HepG2 (cell line): Measurements from ENCODE around the gene FAM20A. TPM values are rescaled to one million over a fixed set of nuclear protein-coding genes. Genes with fewer than 3 reads are reported as not detected.
A peak's percentile ranks its signal among the peaks of the same experiment; 100 is the strongest.

ENCODE experiments used
- BHLHE40 ChIP-seq: IDR thresholded peaks from 2 replicates; pipeline ENCODE4 v1.6.1; 2011; ENCODE audit warnings: low read length, improper control_type of control experiment
- BRCA1 ChIP-seq: sonication (generic); formaldehyde crosslinking; IDR thresholded peaks from 2 replicates; pipeline ENCODE4 v1.4.0; 2020; ENCODE audit warnings: missing genetic modification reagents
- DPF2 ChIP-seq: sonication (generic); formaldehyde crosslinking; IDR thresholded peaks from 2 replicates; pipeline ENCODE4 v1.4.0; 2020; ENCODE audit warnings: mild to moderate bottlenecking, low read depth, missing genetic modification reagents, borderline replicate concordance
- FOXJ3 ChIP-seq: sonication (generic); formaldehyde crosslinking; IDR thresholded peaks from 2 replicates; pipeline ENCODE4 v1.4.0; 2020; ENCODE audit warnings: missing genetic modification reagents, mild to moderate bottlenecking, borderline replicate concordance
- HDAC6 ChIP-seq: fragments of 200-600 bp; sonication (generic); IDR thresholded peaks from 2 replicates; pipeline ENCODE4 v1.7.0; 2017; ENCODE audit warnings: mild to moderate bottlenecking, antibody characterized with exemption, low read length, low read depth
- KMT2B ChIP-seq: IDR thresholded peaks from 2 replicates; pipeline ENCODE4 v1.6.1; 2016; ENCODE audit warnings: missing genetic modification reagents, missing compliant biosample characterization
- MEIS2 ChIP-seq: sonication (generic); formaldehyde crosslinking; IDR thresholded peaks from 2 replicates; pipeline ENCODE4 v1.9.0; 2021; ENCODE audit warnings: mild to moderate bottlenecking, missing genetic modification reagents
- NPAS2 ChIP-seq: sonication (generic); formaldehyde crosslinking; IDR thresholded peaks from 2 replicates; pipeline ENCODE4 v1.8.0; 2022; ENCODE audit warnings: mild to moderate bottlenecking, missing genetic modification reagents, borderline replicate concordance
- PAWR ChIP-seq: sonication (generic); formaldehyde crosslinking; IDR thresholded peaks from 2 replicates; pipeline ENCODE4 v1.4.0; 2020; ENCODE audit warnings: missing genetic modification reagents, mild to moderate bottlenecking, borderline replicate concordance
- POLR2A ChIP-seq, 2 experiments: IDR thresholded peaks; 2 replicates each; pipeline ENCODE4 v1.6.1; 2011; ENCODE audit warnings: low read depth in 2 of 2, low read length in 2 of 2, mild to moderate bottlenecking in 1 of 2, moderate library complexity in 1 of 2; ENCODE audit not compliant: insufficient read depth in 1 of 2
- PRPF4 ChIP-seq: fragments of 200-400 bp; formaldehyde crosslinking; IDR thresholded peaks from 2 replicates; pipeline ENCODE4 v1.6.1; 2016; ENCODE audit warnings: low read length, low read depth; ENCODE audit not compliant: poor library complexity, severe bottlenecking
- REPIN1 ChIP-seq: sonication (generic); formaldehyde crosslinking; IDR thresholded peaks from 2 replicates; pipeline ENCODE4 v1.8.0; 2022; ENCODE audit warnings: missing genetic modification reagents, low read depth, mild to moderate bottlenecking, borderline replicate concordance
- ZBTB10 ChIP-seq: sonication (generic); formaldehyde crosslinking; IDR thresholded peaks from 2 replicates; pipeline ENCODE4 v1.4.0; 2020; ENCODE audit warnings: missing genetic modification reagents, borderline replicate concordance
- ZBTB43 ChIP-seq: sonication (generic); formaldehyde crosslinking; conservative IDR thresholded peaks from 2 replicates; pipeline ENCODE4 v1.4.0; 2020; ENCODE audit warnings: missing genetic modification reagents
- ZMYM2 ChIP-seq: sonication (generic); formaldehyde crosslinking; IDR thresholded peaks from 2 replicates; pipeline ENCODE4 v1.8.0; 2022; ENCODE audit warnings: mild to moderate bottlenecking, missing genetic modification reagents
- ZNF17 ChIP-seq: sonication (generic); formaldehyde crosslinking; IDR thresholded peaks from 2 replicates; pipeline ENCODE4 v1.5.0; 2020; ENCODE audit warnings: mild to moderate bottlenecking, missing genetic modification reagents
- ZNF20 ChIP-seq: sonication (generic); formaldehyde crosslinking; IDR thresholded peaks from 2 replicates; pipeline ENCODE4 v1.4.0; 2020; ENCODE audit warnings: mild to moderate bottlenecking, moderate library complexity, missing genetic modification reagents
- ZNF280B ChIP-seq: sonication (generic); formaldehyde crosslinking; IDR thresholded peaks from 2 replicates; pipeline ENCODE4 v1.5.0; 2020; ENCODE audit warnings: missing genetic modification reagents, mild to moderate bottlenecking, borderline replicate concordance
- ZNF3 ChIP-seq: IDR thresholded peaks from 2 replicates; pipeline ENCODE4 v1.7.0; 2017; ENCODE audit warnings: inconsistent platforms
- ZNF543 ChIP-seq: sonication (generic); formaldehyde crosslinking; IDR thresholded peaks from 2 replicates; pipeline ENCODE4 v1.4.0; 2020; ENCODE audit warnings: mild to moderate bottlenecking, missing genetic modification reagents
- ZNF644 ChIP-seq: IDR thresholded peaks from 2 replicates; pipeline ENCODE4 v1.6.1; 2016; ENCODE audit warnings: low read depth
- ZNF704 ChIP-seq: sonication (generic); formaldehyde crosslinking; IDR thresholded peaks from 2 replicates; pipeline ENCODE4 v1.8.1; 2023; ENCODE audit warnings: mild to moderate bottlenecking, inconsistent platforms, moderate library complexity, missing genetic modification reagents, borderline replicate concordance
- ZNF746 ChIP-seq: sonication (generic); formaldehyde crosslinking; IDR thresholded peaks from 2 replicates; pipeline ENCODE4 v1.8.0; 2022; ENCODE audit warnings: mild to moderate bottlenecking, missing genetic modification reagents
- polyA plus RNA-seq, 8 experiments: library from polyadenylated mRNA; depleted of rRNA in 3 of 8; stranded (reverse) in 7 of 8; unstranded in 1 of 8; fragments of >200 nt; fragmentation: Illumina TruSeq in 4 of 8; extraction: Trizol in 4 of 8; gene quantifications; 2 replicates each; pipeline versions ENCODE4 v1.2.1 to v1.2.3, GENCODE V29; 2011 to 2016; ENCODE audit warnings: low read depth in 4 of 8, missing spikeins in 1 of 8, mixed read lengths in 1 of 8; ENCODE audit not compliant: insufficient read depth in 1 of 8
- total RNA-seq, 5 experiments: library from RNA; depleted of rRNA; stranded (reverse); fragments of >200 nt; fragmentation: Illumina TruSeq; extraction: Trizol; gene quantifications; 2 replicates each; pipeline ENCODE4 v1.2.3, GENCODE V29; 2016; ENCODE audit warnings: low read depth in 1 of 5

FAM20A gene
- total and polyA plus RNA-seq, 2 of the 13 experiments (the other 11 are each of a cell fraction or from before 2014, with no cell fraction given) = 9.3 to 20.7 TPM

GRCh38 chr17:68509141-68510057 lies 91.8 kb downstream of the FAM20A start (continued):
- TF ChIP-seq FOXJ3 (CRISPR knock-in tag) (peak; percentile 68; the same call in 1 of the 2 replicates), ZBTB10 (CRISPR knock-in tag) (no peak), ZNF746 (CRISPR knock-in tag) (no peak), HDAC6 (no peak), ZNF20 (no peak), PAWR (CRISPR knock-in tag) (no peak), REPIN1 (CRISPR knock-in tag) (no peak), ZNF280B (CRISPR knock-in tag) (no peak), ZNF543 (CRISPR knock-in tag) (0 out of 2 replicates have a peak, but pooled peaks have one; percentile 6), ZNF17 (CRISPR knock-in tag) (no peak), ZMYM2 (CRISPR knock-in tag) (peak; percentile 89), MEIS2 (peak; percentile 96), NPAS2 (CRISPR knock-in tag) (no peak), ZBTB43 (CRISPR knock-in tag) (no peak), ZNF3 (no peak), PRPF4 (no peak), POLR2A (IDR thresholded peaks at IDR 0.05; ENCODE audit: insufficient read depth in 1 of 2, low read depth in 2 of 2, low read length in 2 of 2) (peak in 1 of 2 experiments; percentile 34; a peak in 1 of 4 replicates), ZNF704 (CRISPR knock-in tag) (no peak), BHLHE40 (0 out of 2 replicates have a peak, but pooled peaks have one; percentile 7), ZNF644 (CRISPR knock-in tag) (peak; percentile 79), BRCA1 (peak; percentile 82; the same call in 1 of the 2 replicates), DPF2 (CRISPR knock-in tag) (peak; percentile 70), KMT2B (CRISPR knock-in tag) (peak; percentile 39; the same call in 1 of the 2 replicates)
